HepG2 (cell line): ENCODE results near the gene PCGF3. TPM values are rescaled to one million over a fixed set of nuclear protein-coding genes. Genes with fewer than 3 reads are reported as not detected.

Source experiments
- AHR ChIP-seq: IDR thresholded peaks from 2 replicates; pipeline ENCODE4 v1.6.1; 2018; ENCODE audit warnings: missing genetic modification reagents, missing compliant biosample characterization
- ATF7 ChIP-seq, 2 experiments: fragments of 450-650 bp in 1 of 2; sonication (generic) in 1 of 2; formaldehyde crosslinking in 1 of 2; IDR thresholded peaks; 2 replicates each; pipeline versions ENCODE4 v1.4.0 to v1.6.1; 2016 to 2020; ENCODE audit warnings: antibody characterized with exemption in 1 of 2, mild to moderate bottlenecking in 1 of 2, missing genetic modification reagents in 1 of 2
- ATF7-NPFF ChIP-seq: sonication (generic); formaldehyde crosslinking; IDR thresholded peaks from 2 replicates; pipeline ENCODE4 v1.8.1; 2023; ENCODE audit warnings: mild to moderate bottlenecking, low read depth, missing genetic modification reagents, moderate library complexity
- CREB1 ChIP-seq, 2 experiments: fragments of 450-650 bp in 1 of 2; IDR thresholded peaks; 2 replicates each; pipeline ENCODE4 v1.6.1; 2016 to 2017; ENCODE audit warnings: control low read depth in 1 of 2, mild to moderate bottlenecking in 1 of 2, missing compliant biosample characterization in 1 of 2, missing genetic modification characterization in 1 of 2
- ETV5 ChIP-seq: IDR thresholded peaks from 2 replicates; pipeline ENCODE4 v1.6.1; 2018; ENCODE audit warnings: missing biosample characterization, missing genetic modification reagents, inconsistent platforms, borderline replicate concordance
- KAT7 ChIP-seq: IDR thresholded peaks from 2 replicates; pipeline ENCODE4 v1.6.1; 2018; ENCODE audit warnings: borderline replicate concordance, missing compliant biosample characterization
- NCOA1 ChIP-seq: sonication (generic); formaldehyde crosslinking; IDR thresholded peaks from 2 replicates; pipeline ENCODE4 v1.9.0; 2021; ENCODE audit warnings: missing genetic modification reagents
- NR1H2 ChIP-seq: sonication (generic); formaldehyde crosslinking; IDR thresholded peaks from 2 replicates; pipeline ENCODE4 v1.8.1; 2022; ENCODE audit warnings: low read depth, missing genetic modification reagents, borderline replicate concordance
- NRL ChIP-seq: sonication (generic); formaldehyde crosslinking; IDR thresholded peaks from 2 replicates; pipeline ENCODE4 v1.5.0; 2020; ENCODE audit warnings: missing genetic modification reagents, mild to moderate bottlenecking, moderate library complexity, borderline replicate concordance
- YEATS2 ChIP-seq: sonication (generic); formaldehyde crosslinking; IDR thresholded peaks from 2 replicates; pipeline ENCODE4 v1.4.0; 2020; ENCODE audit warnings: missing genetic modification reagents, borderline replicate concordance
- ZNF432 ChIP-seq: sonication (generic); formaldehyde crosslinking; IDR thresholded peaks from 2 replicates; pipeline ENCODE4 v1.5.0; 2020; ENCODE audit warnings: missing genetic modification reagents, mild to moderate bottlenecking, borderline replicate concordance
- ZNF576 ChIP-seq: sonication (generic); formaldehyde crosslinking; IDR thresholded peaks from 2 replicates; pipeline ENCODE4 v1.4.0; 2020; ENCODE audit warnings: mild to moderate bottlenecking, missing genetic modification reagents
- ZNF614 ChIP-seq: IDR thresholded peaks from 2 replicates; pipeline ENCODE4 v1.6.1; 2018; ENCODE audit warnings: missing biosample characterization, missing genetic modification reagents, inconsistent platforms, borderline replicate concordance
- polyA plus RNA-seq, 8 experiments: library from polyadenylated mRNA; depleted of rRNA in 3 of 8; stranded (reverse) in 7 of 8; unstranded in 1 of 8; fragments of >200 nt; fragmentation: Illumina TruSeq in 4 of 8; extraction: Trizol in 4 of 8; gene quantifications; 2 replicates each; pipeline versions ENCODE4 v1.2.1 to v1.2.3, GENCODE V29; 2011 to 2016; ENCODE audit warnings: low read depth in 4 of 8, missing spikeins in 1 of 8, mixed read lengths in 1 of 8; ENCODE audit not compliant: insufficient read depth in 1 of 8
- total RNA-seq, 5 experiments: library from RNA; depleted of rRNA; stranded (reverse); fragments of >200 nt; fragmentation: Illumina TruSeq; extraction: Trizol; gene quantifications; 2 replicates each; pipeline ENCODE4 v1.2.3, GENCODE V29; 2016; ENCODE audit warnings: low read depth in 1 of 5
- TF ChIP-seq, protein P1 (sequence below): IDR thresholded peaks from 2 replicates; pipeline ENCODE4 v1.6.1; 2016; ENCODE audit warnings: mild to moderate bottlenecking, missing biosample characterization, missing genetic modification reagents
- TF ChIP-seq, protein P2 (sequence below): sonication (generic); formaldehyde crosslinking; IDR thresholded peaks from 2 replicates; pipeline ENCODE4 v1.5.0; 2020; ENCODE audit warnings: mild to moderate bottlenecking, missing genetic modification reagents, moderate library complexity

Gene PCGF3
- total and polyA plus RNA-seq, 2 of the 13 experiments (the other 11 are each of a cell fraction or from before 2014, with no cell fraction given) = 28.6 to 66.2 TPM

- TF ChIP-seq ETV5 (CRISPR knock-in tag) (no peak), ATF7-NPFF (CRISPR knock-in tag) (0 out of 2 replicates have a peak, but pooled peaks have one; percentile 7), NCOA1 (CRISPR knock-in tag) (no peak), NR1H2 (no peak), ZNF614 (CRISPR knock-in tag) (no peak), CREB1 (IDR thresholded peaks at IDR 0.05) (peak; percentile 88), CREB1 (CRISPR knock-in tag; IDR thresholded peaks at IDR 0.05) (no peak), ZNF432 (CRISPR knock-in tag) (no peak), KAT7 (no peak), ZNF576 (0 out of 2 replicates have a peak, but pooled peaks have one; percentile 31), AHR (CRISPR knock-in tag) (peak; percentile 28; the same call in 1 of the 2 replicates), NRL (CRISPR knock-in tag) (peak; percentile 17; the same call in 1 of the 2 replicates), ATF7 (IDR thresholded peaks at IDR 0.05) (peak; percentile 87), ATF7 (CRISPR knock-in tag; IDR thresholded peaks at IDR 0.05) (no peak), YEATS2 (CRISPR knock-in tag) (no peak)
- TF ChIP-seq, protein P1, sequence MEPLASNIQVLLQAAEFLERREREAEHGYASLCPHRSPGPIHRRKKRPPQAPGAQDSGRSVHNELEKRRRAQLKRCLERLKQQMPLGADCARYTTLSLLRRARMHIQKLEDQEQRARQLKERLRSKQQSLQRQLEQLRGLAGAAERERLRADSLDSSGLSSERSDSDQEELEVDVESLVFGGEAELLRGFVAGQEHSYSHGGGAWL (CRISPR knock-in tag) = 0 out of 2 replicates have a peak, but pooled peaks have one; percentile 17
- TF ChIP-seq, protein P2, sequence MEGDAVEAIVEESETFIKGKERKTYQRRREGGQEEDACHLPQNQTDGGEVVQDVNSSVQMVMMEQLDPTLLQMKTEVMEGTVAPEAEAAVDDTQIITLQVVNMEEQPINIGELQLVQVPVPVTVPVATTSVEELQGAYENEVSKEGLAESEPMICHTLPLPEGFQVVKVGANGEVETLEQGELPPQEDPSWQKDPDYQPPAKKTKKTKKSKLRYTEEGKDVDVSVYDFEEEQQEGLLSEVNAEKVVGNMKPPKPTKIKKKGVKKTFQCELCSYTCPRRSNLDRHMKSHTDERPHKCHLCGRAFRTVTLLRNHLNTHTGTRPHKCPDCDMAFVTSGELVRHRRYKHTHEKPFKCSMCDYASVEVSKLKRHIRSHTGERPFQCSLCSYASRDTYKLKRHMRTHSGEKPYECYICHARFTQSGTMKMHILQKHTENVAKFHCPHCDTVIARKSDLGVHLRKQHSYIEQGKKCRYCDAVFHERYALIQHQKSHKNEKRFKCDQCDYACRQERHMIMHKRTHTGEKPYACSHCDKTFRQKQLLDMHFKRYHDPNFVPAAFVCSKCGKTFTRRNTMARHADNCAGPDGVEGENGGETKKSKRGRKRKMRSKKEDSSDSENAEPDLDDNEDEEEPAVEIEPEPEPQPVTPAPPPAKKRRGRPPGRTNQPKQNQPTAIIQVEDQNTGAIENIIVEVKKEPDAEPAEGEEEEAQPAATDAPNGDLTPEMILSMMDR (CRISPR knock-in tag) = 0 out of 2 replicates have a peak, but pooled peaks have one; percentile 22
Observed at GRCh38 chr4:686413-687040, 19.1 kb upstream of the PCGF3 start (continued).
